ENCODE measurements around the gene MYADML2.
"Not testable (repeated sequence)": the region's sequence is repeated elsewhere in the genome, so short reads cannot be mapped to it uniquely, and the experiment has no call there.

The MYADML2 gene, protein sequence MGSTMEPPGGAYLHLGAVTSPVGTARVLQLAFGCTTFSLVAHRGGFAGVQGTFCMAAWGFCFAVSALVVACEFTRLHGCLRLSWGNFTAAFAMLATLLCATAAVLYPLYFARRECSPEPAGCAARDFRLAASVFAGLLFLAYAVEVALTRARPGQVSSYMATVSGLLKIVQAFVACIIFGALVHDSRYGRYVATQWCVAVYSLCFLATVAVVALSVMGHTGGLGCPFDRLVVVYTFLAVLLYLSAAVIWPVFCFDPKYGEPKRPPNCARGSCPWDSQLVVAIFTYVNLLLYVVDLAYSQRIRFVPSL

GRCh38 chr17:81947189-81947588, at the start of gene MYADML2:
Gene MYADML2, minus strand, starts transcription at chr17:81947233. Its CDS starts 5,492 bp downstream, at chr17:81941741.
- no peak for DNase-seq (ENCODE audit: low read depth in 3 of 3)

GRCh38 chr17:81996232-81996756, 49.3 kb upstream of the MYADML2 start:
- no peak for DNase-seq (ENCODE audit: low read depth in 3 of 3)

DNA sequence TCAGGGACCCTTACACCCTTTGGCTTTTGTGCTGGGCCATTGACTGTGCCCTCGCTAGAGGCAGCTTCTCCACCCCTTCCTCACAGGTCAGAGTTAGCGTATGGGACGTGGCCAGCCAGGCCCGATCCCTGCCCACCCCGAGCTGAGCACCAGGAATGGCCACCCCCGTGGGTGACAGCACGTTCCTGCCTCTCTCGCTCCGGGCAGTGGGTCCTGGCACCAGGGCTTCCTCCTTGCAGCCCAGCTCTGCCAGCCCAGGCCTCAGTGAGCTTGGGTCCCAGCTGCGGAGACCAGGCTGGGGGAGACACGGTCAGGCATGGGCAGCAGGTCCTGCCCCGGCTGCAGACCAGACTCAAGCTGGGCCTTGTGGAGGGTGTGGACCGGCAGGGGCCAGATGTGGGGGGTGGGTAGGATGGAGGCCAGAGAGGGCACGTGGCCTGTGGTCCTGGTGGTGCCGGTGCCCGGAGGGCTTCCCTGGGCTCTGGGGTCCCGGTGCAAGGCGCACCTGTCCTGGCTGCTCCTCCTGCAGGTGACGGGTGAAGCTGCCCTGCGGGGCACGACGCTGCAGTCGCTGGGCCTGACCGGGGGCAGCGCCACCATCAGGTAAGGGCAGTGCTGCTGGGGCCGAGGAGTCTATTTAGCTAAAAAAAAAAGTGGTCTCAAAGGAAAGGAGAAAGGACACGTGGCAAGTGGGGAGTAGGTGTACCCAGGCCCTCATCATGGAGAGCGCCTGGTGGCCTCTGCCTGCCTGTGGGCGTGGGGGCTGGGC, 48.6 kb upstream of the MYADML2 start:
- DNase-seq (ENCODE audit: low read depth in 3 of 3), result no peak

- DNase-seq (ENCODE audit: low read depth in 3 of 3), result no peak
These were observed 47.8 kb upstream of the MYADML2 start for GRCh38 chr17:81994593-81995462.

DNA sequence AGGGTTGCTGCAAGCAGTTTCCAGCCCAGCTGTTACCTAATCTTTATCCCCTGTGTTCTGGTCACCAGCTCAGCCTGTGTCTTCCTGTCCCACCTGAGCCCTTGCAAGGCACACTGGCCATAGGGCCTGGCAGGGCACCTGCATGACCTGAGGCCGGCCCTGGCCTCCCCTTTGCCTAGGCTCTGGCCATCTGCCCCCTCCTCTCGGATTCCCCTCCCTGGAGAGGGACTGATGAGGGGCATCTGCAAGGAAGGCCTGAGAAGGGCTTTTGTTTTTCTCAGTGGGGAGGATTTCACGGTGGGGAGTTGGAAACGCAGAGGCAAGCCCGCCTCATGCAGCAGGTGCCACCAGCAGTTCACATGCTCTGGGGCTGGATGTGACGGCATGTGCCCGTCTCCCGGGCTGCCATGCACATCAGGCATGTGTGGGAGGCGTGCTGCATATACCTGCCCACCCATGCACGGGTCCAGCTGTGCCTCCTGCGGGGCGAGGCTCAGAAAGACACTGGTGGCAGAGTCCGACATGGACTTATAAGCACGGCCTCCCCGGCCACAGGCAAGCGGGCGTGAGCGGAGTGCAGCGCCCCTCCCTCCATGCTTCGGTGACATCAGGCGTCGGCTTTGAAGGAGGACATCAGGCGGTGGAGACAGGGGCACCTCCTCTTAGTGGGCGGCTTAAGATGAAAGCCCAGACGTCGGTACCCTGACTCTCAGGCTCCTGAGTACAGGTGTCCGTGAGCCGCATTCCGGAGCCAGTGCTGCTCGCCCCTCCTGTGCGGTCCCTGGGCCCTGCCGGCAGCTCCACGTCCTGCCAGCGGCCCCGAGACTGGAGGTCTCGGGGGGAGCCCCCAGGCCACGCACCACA, 46.9 kb upstream of the MYADML2 start:
- DNase-seq (ENCODE audit: low read depth in 3 of 3), result no peak

- no peak for DNase-seq (ENCODE audit: low read depth in 3 of 3)
These were observed 45.5 kb upstream of the MYADML2 start for GRCh38 chr17:81992306-81993102.

- DNase-seq (ENCODE audit: low read depth in 3 of 3), result no peak
These were observed 44.8 kb upstream of the MYADML2 start for GRCh38 chr17:81991684-81992305.

- DNase-seq (ENCODE audit: low read depth in 3 of 3), result no peak
These were observed 44.0 kb upstream of the MYADML2 start for GRCh38 chr17:81990836-81991683.

GRCh38 chr17:81987161-81987770, 40.2 kb upstream of the MYADML2 start:
- no peak for DNase-seq (ENCODE audit: low read depth in 3 of 3)

DNA sequence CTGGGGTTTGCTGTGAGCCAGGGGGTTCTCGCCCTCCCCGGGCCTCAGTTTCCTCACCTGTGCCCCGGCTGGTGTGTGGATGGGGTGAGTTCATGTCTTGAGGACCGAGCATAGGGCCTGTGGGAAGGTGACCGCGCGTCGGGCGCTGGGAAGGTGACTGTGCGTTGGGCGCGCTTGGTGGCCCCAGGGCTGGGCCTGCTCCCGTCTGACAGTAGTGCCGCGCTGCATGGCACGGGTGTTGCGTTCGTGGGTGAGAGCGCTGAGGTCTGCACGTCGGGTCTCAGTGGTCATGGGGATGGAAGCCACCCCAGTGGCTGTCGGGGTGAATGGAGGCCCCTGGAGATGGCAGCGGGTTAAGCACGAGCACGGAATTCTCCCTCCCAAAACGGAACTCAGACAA, 39.6 kb upstream of the MYADML2 start:
- DNase-seq (ENCODE audit: low read depth in 3 of 3), result no peak

DNA sequence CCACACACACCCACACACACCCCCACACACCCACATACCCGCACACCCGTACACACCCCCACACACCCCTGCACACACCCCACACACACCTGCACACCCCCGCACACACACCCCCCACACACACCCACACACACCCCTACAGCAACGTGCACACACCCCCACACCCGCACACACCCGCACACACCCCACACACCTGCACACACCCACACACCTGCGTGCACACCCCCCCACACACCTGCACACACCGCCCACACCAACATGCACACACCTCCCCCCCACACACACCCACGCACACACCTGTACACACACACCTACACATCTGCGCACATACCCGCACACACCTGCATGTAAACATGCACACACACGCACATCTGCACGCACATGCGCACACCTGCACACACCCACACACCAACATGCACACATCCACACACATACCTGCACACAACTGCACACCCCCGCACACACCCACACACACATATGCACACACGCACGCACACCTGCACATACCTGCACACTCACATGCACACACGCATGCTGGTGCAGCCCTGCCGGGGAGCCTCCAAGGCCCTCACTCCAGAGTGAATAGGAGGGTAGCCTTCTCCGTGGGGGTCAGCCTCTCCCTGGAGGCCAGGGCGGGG, 37.9 kb upstream of the MYADML2 start:
- DNase-seq (ENCODE audit: low read depth in 3 of 3), result no peak

DNA sequence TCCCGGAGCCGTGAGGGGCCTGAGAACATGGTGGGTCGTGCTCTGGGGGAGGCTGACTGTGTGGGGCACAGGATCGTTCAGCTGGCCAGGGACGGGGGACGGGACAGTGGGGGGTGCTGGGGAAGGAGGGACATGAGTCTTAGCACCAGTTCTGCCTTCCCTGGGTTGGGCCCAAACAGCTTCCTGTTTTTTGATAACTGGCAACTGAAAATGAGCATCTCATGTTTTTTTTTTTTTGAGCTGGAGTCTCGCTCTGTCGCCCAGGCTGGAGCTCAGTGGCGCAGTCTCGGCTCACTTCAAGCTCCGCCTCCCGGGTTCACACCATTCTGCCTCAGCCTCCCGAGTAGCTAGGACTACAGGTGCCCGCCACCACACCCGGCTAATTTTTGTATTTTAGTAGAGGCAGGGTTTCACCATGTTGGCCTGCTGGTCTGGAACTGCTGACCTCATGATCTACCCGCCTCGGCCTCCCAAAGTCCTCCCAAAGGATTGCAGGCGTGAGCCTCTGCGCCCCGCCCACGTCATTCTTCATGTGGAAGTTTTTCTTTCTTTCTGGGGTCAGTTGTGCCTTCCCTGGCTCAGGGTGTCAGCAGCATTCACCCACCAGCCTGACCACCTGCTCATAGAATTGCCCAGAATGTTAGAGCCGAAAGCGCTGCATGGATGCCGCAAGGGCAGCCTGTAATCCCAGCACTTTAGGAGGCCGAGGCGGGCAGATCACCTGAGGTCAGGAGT, 36.8 kb upstream of the MYADML2 start:
- no peak for DNase-seq (ENCODE audit: low read depth in 3 of 3)

GRCh38 chr17:81983011-81983638, 36.1 kb upstream of the MYADML2 start:
- DNase-seq (ENCODE audit: low read depth in 3 of 3), result no peak

DNA sequence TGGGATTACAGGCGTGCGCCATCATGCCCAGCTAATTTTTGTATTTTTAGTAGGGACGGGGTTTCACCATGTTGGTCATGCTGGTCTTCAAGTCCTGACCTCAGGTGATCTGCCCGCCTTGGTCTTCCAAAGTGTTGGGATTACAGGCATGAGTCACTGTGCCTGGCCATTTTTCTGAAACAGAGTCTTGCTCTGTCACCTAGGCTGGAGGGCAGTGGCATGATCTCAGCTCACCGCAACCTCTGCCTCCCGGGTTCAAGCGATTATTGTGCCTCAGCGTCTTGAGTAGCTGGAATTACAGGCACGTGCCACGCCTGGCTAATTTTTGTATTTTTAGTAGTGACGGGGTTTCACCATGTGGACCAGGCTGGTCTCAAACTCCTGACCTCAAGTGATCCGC, 34.5 kb upstream of the MYADML2 start:
- not testable (repeated sequence) for DNase-seq (ENCODE audit: low read depth in 3 of 3)

DNA sequence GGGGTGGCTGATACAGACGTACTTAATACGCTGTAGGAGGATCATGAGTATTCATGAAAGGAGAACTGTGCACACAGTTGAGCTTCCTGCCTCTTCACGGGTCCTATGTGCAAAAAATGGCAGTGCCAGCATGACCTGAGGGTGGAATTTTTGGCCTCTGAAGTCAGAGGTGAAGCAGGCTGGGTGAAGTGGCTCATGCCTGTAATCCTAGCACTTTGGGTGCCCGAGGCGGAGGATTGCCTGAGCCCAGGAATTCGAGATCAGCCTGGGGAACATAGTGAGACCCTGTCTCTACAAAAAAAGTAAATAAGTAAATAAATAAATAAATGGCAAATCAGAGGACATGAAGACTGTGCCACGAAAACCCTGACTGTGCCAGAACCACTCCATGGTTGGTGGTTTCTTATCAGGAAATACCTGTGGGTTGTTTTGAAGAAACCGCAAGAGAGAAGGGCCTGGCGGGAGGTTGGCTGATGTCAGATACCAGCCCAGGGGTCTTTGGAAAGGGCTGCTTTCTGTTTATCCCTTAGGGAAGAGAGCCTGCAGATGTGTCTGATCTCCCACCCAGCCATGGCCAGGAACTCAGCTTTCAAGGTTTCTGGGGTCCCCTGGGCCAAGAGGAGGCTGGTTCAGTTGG, 33.8 kb upstream of the MYADML2 start:
- no peak for DNase-seq (ENCODE audit: low read depth in 3 of 3)

DNA sequence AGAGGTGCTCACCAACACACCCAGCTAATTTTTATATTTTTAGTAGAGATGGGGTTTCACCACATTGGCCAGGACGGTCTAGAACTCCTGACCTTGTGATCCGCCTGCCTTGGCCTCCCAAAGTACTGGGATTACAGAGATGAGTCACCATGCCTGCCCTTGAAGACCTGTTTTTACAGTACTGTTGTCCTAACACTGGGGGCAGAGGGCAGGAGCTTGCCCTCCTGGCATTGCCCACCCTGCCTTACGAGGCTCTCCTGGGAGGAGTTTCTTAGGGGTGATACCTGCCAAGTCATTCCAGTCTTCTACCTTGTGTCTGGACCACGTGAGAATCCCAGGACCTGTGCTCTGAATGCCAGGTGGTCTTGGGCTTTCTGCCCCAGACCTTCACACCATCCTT, 33.1 kb upstream of the MYADML2 start:
- no peak for DNase-seq (ENCODE audit: low read depth in 3 of 3)

All from stimulated activated CD4-positive, alpha-beta T cell treated with anti-CD3 and anti-CD28 coated beads, TNF-alpha, amount 100 ng/mL, for 4 hours (primary cell).